GM21529 (cell line): ENCODE measurements around the gene PLEKHA3.

Experiments
- ATAC-seq: cut with Tn5 transposase; IDR thresholded peaks from one replicate; pipeline ENCODE4 v1.9.1; 2021; ENCODE audit not compliant: unreplicated experiment

Gene PLEKHA3

GRCh38 chr2:178478439-178479274 lies 1.6 kb upstream of the PLEKHA3 start, which contains the start of gene FKBP7:
Gene FKBP7, minus strand, starts transcription at chr2:178478600. Its CDS starts 101 bp downstream, at chr2:178478499.
- ATAC-seq: peak; percentile 41

GRCh38 chr2:178479275-178479616 lies 1.0 kb upstream of the PLEKHA3 start:
- no peak for ATAC-seq

GRCh38 chr2:178479758-178480226 lies 465 bp upstream of the PLEKHA3 start:
- no peak for ATAC-seq

- ATAC-seq: peak; percentile 27
Observed at GRCh38 chr2:178482437-178482836, 2.2 kb downstream of the PLEKHA3 start.

GRCh38 chr2:178484245-178485041 lies 4.2 kb downstream of the PLEKHA3 start:
- no peak for ATAC-seq

- ATAC-seq: no peak
Observed at GRCh38 chr2:178485356-178485755, 5.1 kb downstream of the PLEKHA3 start.

- ATAC-seq: no peak
Observed at GRCh38 chr2:178491612-178492011, 11.4 kb downstream of the PLEKHA3 start.

- no peak for ATAC-seq
Observed at GRCh38 chr2:178496049-178496448, 15.8 kb downstream of the PLEKHA3 start.

- ATAC-seq: peak; percentile 61
Observed at GRCh38 chr2:178498137-178498536, 17.9 kb downstream of the PLEKHA3 start.

GRCh38 chr2:178499640-178500039 lies 19.4 kb downstream of the PLEKHA3 start:
- ATAC-seq: no peak

- ATAC-seq: no peak
Observed at GRCh38 chr2:178502751-178503150, 22.5 kb downstream of the PLEKHA3 start.

- no peak for ATAC-seq
Observed at GRCh38 chr2:178506101-178506500, 25.8 kb downstream of the PLEKHA3 start.

- ATAC-seq: no peak
Observed at GRCh38 chr2:178506524-178506923, 26.3 kb downstream of the PLEKHA3 start.

GRCh38 chr2:178506949-178507348 lies 26.7 kb downstream of the PLEKHA3 start:
- no peak for ATAC-seq

GRCh38 chr2:178508646-178509045 lies 28.4 kb downstream of the PLEKHA3 start:
- ATAC-seq: no peak

GRCh38 chr2:178510384-178510783 lies 30.1 kb downstream of the PLEKHA3 start:
- no peak for ATAC-seq

GRCh38 chr2:178512484-178512883 lies 32.2 kb downstream of the PLEKHA3 start:
- no peak for ATAC-seq

GRCh38 chr2:178513876-178514275 lies 33.6 kb downstream of the PLEKHA3 start:
- ATAC-seq: no peak

- peak; percentile 62 for ATAC-seq
Observed at GRCh38 chr2:178514664-178515063, 34.4 kb downstream of the PLEKHA3 start.

- ATAC-seq: no peak
Observed at GRCh38 chr2:178517496-178517895, 37.2 kb downstream of the PLEKHA3 start.

GRCh38 chr2:178521304-178522150 lies 41.3 kb downstream of the PLEKHA3 start:
- ATAC-seq: no peak
